Mammary epithelial cell (primary cell): ENCODE measurements around the gene FARP1.

Source experiments
- CTCF ChIP-seq, 2 donors: IDR thresholded peaks in 1 of 2; conservative IDR thresholded peaks in 1 of 2; 2 replicates each; pipeline ENCODE4 v1.5.1; 2011 to 2012; ENCODE audit warnings: inconsistent platforms in 2 of 2, low read length in 2 of 2, mild to moderate bottlenecking in 2 of 2, control low read depth in 1 of 2, low read depth in 1 of 2; ENCODE audit not compliant: insufficient read depth in 1 of 2; ENCODE audit errors: extremely low read depth in 1 of 2
- EZH2 ChIP-seq: IDR thresholded peaks from 2 replicates; pipeline ENCODE4 v1.6.1; 2012; ENCODE audit warnings: low read length, inconsistent platforms, borderline replicate concordance

DNA sequence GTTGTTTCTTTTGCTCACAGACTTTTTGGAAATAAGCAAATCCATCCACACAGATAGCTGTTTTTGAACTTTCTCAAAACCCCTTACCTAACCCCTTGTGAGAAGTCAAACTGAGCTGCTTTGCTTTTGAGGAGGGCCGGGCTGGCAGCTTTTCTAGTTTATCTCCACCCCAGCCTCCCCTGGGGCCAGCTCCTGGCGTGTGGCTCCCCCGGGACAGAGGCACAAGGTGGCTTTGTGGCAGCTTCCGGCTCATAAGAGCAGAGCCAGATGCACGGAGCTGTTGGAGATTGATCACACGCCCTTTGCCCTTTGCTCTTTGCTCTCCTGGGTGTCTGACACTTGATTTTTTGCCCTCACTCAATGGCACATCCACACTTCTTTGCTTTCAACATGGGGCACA lies 59.1 kb downstream of the FARP1 start:
- TF ChIP-seq CTCF (conservative IDR thresholded peaks at IDR 0.05 in 1 of 2, IDR thresholded peaks at IDR 0.05 in 1 of 2; ENCODE audit: extremely low read depth in 1 of 2, insufficient read depth in 1 of 2, low read depth in 1 of 2, low read length in 2 of 2) (no peak), EZH2 (no peak)
